B cell (primary cell): ENCODE data around the gene VAPB.

ENCODE experiments used
- EZH2 ChIP-seq: IDR thresholded peaks from 2 replicates; pipeline ENCODE4 v1.6.1; 2012; ENCODE audit warnings: borderline replicate concordance, low read depth, mild to moderate bottlenecking, moderate library complexity, low read length; ENCODE audit not compliant: insufficient read depth, poor library complexity, severe bottlenecking
- TF ChIP-seq, protein P1 (sequence below): fragments of 200-600 bp; IDR thresholded peaks from one replicate; pipeline ENCODE4 v1.8.0; 2022; ENCODE audit warnings: antibody characterized with exemption, mild to moderate bottlenecking

DNA sequence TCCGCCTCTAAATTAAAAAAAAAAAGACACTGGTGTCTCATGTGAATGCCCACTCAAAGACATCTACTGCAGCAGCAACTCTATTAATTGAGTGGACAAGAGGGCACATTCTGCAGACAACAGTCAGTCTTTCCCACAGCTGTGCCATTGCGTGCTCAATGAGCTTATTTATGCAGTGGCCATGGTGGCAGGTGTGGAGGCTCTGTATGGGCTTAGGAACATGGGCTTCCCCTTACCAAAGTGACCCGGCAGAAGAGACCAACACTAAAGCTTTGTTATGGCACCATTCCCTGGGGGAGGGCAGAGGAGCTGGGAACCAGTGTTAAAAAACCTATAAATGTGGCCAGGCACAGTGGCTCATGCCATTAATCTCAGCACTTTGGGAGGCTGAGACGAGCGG is 4.2 kb upstream of the VAPB start:
- TF ChIP-seq EZH2, result no peak
- TF ChIP-seq, protein P1, sequence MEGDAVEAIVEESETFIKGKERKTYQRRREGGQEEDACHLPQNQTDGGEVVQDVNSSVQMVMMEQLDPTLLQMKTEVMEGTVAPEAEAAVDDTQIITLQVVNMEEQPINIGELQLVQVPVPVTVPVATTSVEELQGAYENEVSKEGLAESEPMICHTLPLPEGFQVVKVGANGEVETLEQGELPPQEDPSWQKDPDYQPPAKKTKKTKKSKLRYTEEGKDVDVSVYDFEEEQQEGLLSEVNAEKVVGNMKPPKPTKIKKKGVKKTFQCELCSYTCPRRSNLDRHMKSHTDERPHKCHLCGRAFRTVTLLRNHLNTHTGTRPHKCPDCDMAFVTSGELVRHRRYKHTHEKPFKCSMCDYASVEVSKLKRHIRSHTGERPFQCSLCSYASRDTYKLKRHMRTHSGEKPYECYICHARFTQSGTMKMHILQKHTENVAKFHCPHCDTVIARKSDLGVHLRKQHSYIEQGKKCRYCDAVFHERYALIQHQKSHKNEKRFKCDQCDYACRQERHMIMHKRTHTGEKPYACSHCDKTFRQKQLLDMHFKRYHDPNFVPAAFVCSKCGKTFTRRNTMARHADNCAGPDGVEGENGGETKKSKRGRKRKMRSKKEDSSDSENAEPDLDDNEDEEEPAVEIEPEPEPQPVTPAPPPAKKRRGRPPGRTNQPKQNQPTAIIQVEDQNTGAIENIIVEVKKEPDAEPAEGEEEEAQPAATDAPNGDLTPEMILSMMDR, result no peak
